H9 (cell line): Measurements from ENCODE around the gene ACOT8. TPM values are rescaled to one million over a fixed set of nuclear protein-coding genes. Genes with fewer than 3 reads are reported as not detected.

Experiments
- DNase-seq: peaks from one replicate; pipeline ENCODE4 v3.0.0-alpha.2; 2017
- H2AFZ ChIP-seq: one replicate; pipeline ENCODE4 v1.6.1; 2013; ENCODE audit warnings: mild to moderate bottlenecking, low read length, control low read depth, moderate library complexity
- H2AK5ac ChIP-seq: 2 replicates; pipeline ENCODE4 v1.6.1; 2013; ENCODE audit warnings: low read length, control low read depth, mixed read lengths; ENCODE audit not compliant: insufficient read length
- H2BK120ac ChIP-seq: one replicate; pipeline ENCODE4 v1.6.1; 2013; ENCODE audit warnings: low read depth, mild to moderate bottlenecking, low read length, control low read depth, inconsistent platforms; ENCODE audit not compliant: poor library complexity, severe bottlenecking
- H2BK12ac ChIP-seq: 2 replicates; pipeline ENCODE4 v1.6.1; 2013; ENCODE audit warnings: low read length, control low read depth, mixed read lengths, low read depth; ENCODE audit not compliant: insufficient read length
- H2BK15ac ChIP-seq: 2 replicates; pipeline ENCODE4 v1.6.1; 2013; ENCODE audit warnings: low read depth, low read length, control low read depth
- H2BK20ac ChIP-seq: one replicate; pipeline ENCODE4 v1.6.1; 2013; ENCODE audit warnings: low read depth, mild to moderate bottlenecking, low read length, control low read depth, inconsistent platforms; ENCODE audit not compliant: poor library complexity, severe bottlenecking
- H2BK5ac ChIP-seq: 2 replicates; pipeline ENCODE4 v1.6.1; 2013; ENCODE audit warnings: low read length, control low read depth, mixed read lengths; ENCODE audit not compliant: insufficient read length
- H3K14ac ChIP-seq: 2 replicates; pipeline ENCODE4 v1.6.1; 2013; ENCODE audit warnings: low read length, control low read depth; ENCODE audit not compliant: insufficient read depth
- H3K18ac ChIP-seq: 2 replicates; pipeline ENCODE4 v1.6.1; 2013; ENCODE audit warnings: low read depth, mild to moderate bottlenecking, mixed read lengths, low read length, control low read depth; ENCODE audit not compliant: insufficient read length
- H3K23ac ChIP-seq: 2 replicates; pipeline ENCODE4 v1.6.1; 2013; ENCODE audit warnings: low read length, control low read depth, mixed read lengths, low read depth; ENCODE audit not compliant: insufficient read length
- H3K23me2 ChIP-seq: 2 replicates; pipeline ENCODE4 v1.6.1; 2013; ENCODE audit warnings: low read depth, mild to moderate bottlenecking, mixed read lengths, low read length, control low read depth; ENCODE audit not compliant: insufficient read length, poor library complexity, severe bottlenecking
- H3K27ac ChIP-seq: 2 replicates; pipeline ENCODE4 v1.5.1; 2013; ENCODE audit warnings: low read length, control low read depth, mixed read lengths, low read depth; ENCODE audit not compliant: insufficient read length
- H3K27me3 ChIP-seq: 2 replicates; pipeline ENCODE4 v1.6.1; 2013; ENCODE audit warnings: low read length, control low read depth, inconsistent platforms; ENCODE audit not compliant: insufficient read depth
- H3K4ac ChIP-seq: 2 replicates; pipeline ENCODE4 v1.6.1; 2013; ENCODE audit warnings: low read depth, mild to moderate bottlenecking, control low read depth, inconsistent platforms, low read length, moderate library complexity
- H3K4me1 ChIP-seq: 2 replicates; pipeline ENCODE4 v1.6.1; 2013; ENCODE audit warnings: low read length, control low read depth, inconsistent platforms; ENCODE audit not compliant: insufficient read depth
- H3K4me2 ChIP-seq: 2 replicates; pipeline ENCODE4 v1.6.1; 2013; ENCODE audit warnings: low read length, control low read depth, mixed read lengths; ENCODE audit not compliant: insufficient read length, insufficient read depth
- H3K56ac ChIP-seq: 2 replicates; pipeline ENCODE4 v1.6.1; 2013; ENCODE audit warnings: low read depth, mild to moderate bottlenecking, mixed read lengths, low read length, control low read depth; ENCODE audit not compliant: insufficient read length
- H3K79me1 ChIP-seq: 2 replicates; pipeline ENCODE4 v1.6.1; 2013; ENCODE audit warnings: low read depth, mild to moderate bottlenecking, moderate library complexity, low read length, control low read depth, inconsistent platforms; ENCODE audit not compliant: insufficient read depth, poor library complexity, severe bottlenecking
- H3K79me2 ChIP-seq: 2 replicates; pipeline ENCODE4 v1.6.1; 2013; ENCODE audit warnings: low read length, control low read depth, inconsistent platforms; ENCODE audit not compliant: insufficient read depth
- H3K9ac ChIP-seq: 2 replicates; pipeline ENCODE4 v1.6.1; 2013; ENCODE audit warnings: low read length, control low read depth, mixed read lengths; ENCODE audit not compliant: insufficient read length; ENCODE audit errors: extremely low read depth
- H3K9me3 ChIP-seq: one replicate; pipeline ENCODE4 v1.6.1; 2013; ENCODE audit warnings: low read depth, low read length, inconsistent platforms; ENCODE audit not compliant: control insufficient read depth
- H3T11ph ChIP-seq: one replicate; pipeline ENCODE4 v1.6.1; 2013; ENCODE audit warnings: mild to moderate bottlenecking, low read length, control low read depth, inconsistent platforms
- H4K20me1 ChIP-seq: one replicate; pipeline ENCODE4 v1.6.1; 2013; ENCODE audit not compliant: control insufficient read depth, insufficient read length, insufficient read depth
- H4K5ac ChIP-seq: 2 replicates; pipeline ENCODE4 v1.6.1; 2013; ENCODE audit warnings: low read depth, mild to moderate bottlenecking, mixed read lengths, low read length, control low read depth; ENCODE audit not compliant: insufficient read length
- H4K8ac ChIP-seq: replicated peaks from 2 replicates; pipeline ENCODE4 v1.6.1; 2013; ENCODE audit warnings: low read length, control low read depth, mixed read lengths, low read depth; ENCODE audit not compliant: insufficient read length
- H4K91ac ChIP-seq: 2 replicates; pipeline ENCODE4 v1.6.1; 2013; ENCODE audit warnings: low read depth, mild to moderate bottlenecking, moderate library complexity, mixed read lengths, low read length, control low read depth; ENCODE audit not compliant: insufficient read length
- H3K27ac Mint-ChIP-seq, 3 experiments: 2 replicates in 2 of 3; 3 replicates in 1 of 3; pipeline ENCODE4 v1.8.0; 2020 to 2021; ENCODE audit warnings: mixed read lengths in 3 of 3, mild to moderate bottlenecking in 1 of 3, moderate library complexity in 1 of 3
- H3K27me3 Mint-ChIP-seq: 2 replicates; pipeline ENCODE4 v1.8.0; 2021; ENCODE audit warnings: low read depth, mild to moderate bottlenecking, moderate library complexity, mixed read lengths
- H3K36me3 Mint-ChIP-seq, 3 experiments: 2 replicates in 2 of 3; 3 replicates in 1 of 3; pipeline ENCODE4 v1.8.0; 2020 to 2021; ENCODE audit warnings: low read depth in 3 of 3, mixed read lengths in 3 of 3; ENCODE audit not compliant: insufficient read depth in 1 of 3
- H3K4me1 Mint-ChIP-seq, 2 experiments: 2 replicates each; pipeline ENCODE4 v1.8.0; 2020; ENCODE audit warnings: mixed read lengths in 2 of 2
- H3K4me3 Mint-ChIP-seq, 2 experiments: 2 replicates in 1 of 2; 3 replicates in 1 of 2; pipeline ENCODE4 v1.8.0; 2020 to 2021; ENCODE audit warnings: mild to moderate bottlenecking in 2 of 2, mixed read lengths in 2 of 2, moderate library complexity in 1 of 2
- H3K9me3 Mint-ChIP-seq, 2 experiments: 2 replicates in 1 of 2; 3 replicates in 1 of 2; pipeline ENCODE4 v1.8.0; 2020; ENCODE audit warnings: mild to moderate bottlenecking in 2 of 2, mixed read lengths in 2 of 2, moderate library complexity in 1 of 2
- CTCF ChIP-seq: fragments of 200-600 bp; sonication (generic); conservative IDR thresholded peaks from 3 replicates; pipeline ENCODE4 v1.8.0; 2021; ENCODE audit warnings: antibody characterized with exemption, mild to moderate bottlenecking
- WGBS: extraction: QIAGEN DNeasy Blood & Tissue Kit; methylation state at CpG from one replicate; pipeline ENCODE4 v1.1.7; 2013; ENCODE audit warnings: missing lambda C conversion rate, low lambda C conversion rate, mixed read lengths; ENCODE audit not compliant: insufficient read length; ENCODE audit errors: extremely low coverage; 5-methylcytosine and 5-hydroxymethylcytosine counted together
- total RNA-seq: library from RNA; stranded (reverse); gene quantifications from 2 replicates; pipeline ENCODE4 v1.2.1, GENCODE V29; 2021

Gene ACOT8
- total RNA-seq, 1 experiment from 2014 or later = 26.7 TPM

DNA sequence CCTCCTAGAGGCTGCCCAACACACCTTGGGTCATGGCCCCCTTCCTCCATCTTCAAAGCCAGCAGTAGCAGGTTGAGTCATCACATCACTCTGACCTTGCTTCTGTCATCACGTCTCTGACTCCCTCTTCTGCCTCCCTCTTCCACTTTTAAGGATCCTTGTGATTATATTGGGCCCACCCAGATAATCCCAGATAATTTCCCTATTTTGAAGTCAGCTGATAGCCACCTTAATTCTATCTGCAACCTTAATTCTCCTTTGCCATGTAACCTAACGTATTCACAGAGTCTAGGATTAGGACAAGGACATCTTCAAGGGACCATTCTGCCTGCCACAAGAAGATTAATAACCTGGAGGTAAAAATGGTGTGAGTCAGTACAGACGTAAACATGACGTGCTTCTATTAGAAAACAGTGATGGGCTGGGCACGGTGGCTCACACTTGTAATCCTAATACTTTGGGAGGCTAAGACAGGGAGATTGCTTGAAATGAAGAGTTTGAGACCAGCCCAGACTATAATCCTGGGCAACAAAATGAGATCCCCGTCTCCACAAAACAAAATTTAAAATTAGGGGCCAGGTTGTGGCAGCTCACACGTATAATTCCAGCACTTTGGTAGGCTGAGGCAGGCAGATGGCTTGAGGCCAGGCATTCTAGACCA, 3.5 kb upstream of the ACOT8 start:
- Mint-ChIP-seq H3K4me3 (no peak overlapping the region; a peak in 1 of 5 replicates), H3K4me1 (peaks cover 26 to 29% of the 10 kb centered on the region in 2 experiments), H3K9me3 (no peaks in the 10 kb centered on the region), H3K27ac (no peak overlapping the region; a peak in 1 of 7 replicates), H3K36me3 (peaks cover 0 to 7% (median 2%) of the 10 kb centered on the region in 3 experiments; a peak in 3 of 7 replicates), H3K27me3 (no peaks in the 10 kb centered on the region)
- no peak overlapping the region for H2BK12ac ChIP-seq
- no peak overlapping the region for H4K5ac ChIP-seq
- H2BK120ac ChIP-seq = no peak overlapping the region
- no peak overlapping the region for H4K91ac ChIP-seq
- peaks cover 5% of the 10 kb centered on the region for H3K23me2 ChIP-seq
- peaks cover 2% of the 10 kb centered on the region for H4K20me1 ChIP-seq
- no peak overlapping the region for H3K9ac ChIP-seq
- no peak overlapping the region; the same call in 1 of the 2 replicates for H2BK15ac ChIP-seq
- peaks cover 2% of the 10 kb centered on the region; the same call in 1 of the 2 replicates for H3K4me1 ChIP-seq
- H3K18ac ChIP-seq = no peak overlapping the region
- no peak overlapping the region for H3K27ac ChIP-seq
- no peak overlapping the region for H2BK5ac ChIP-seq
- WGBS = no CpG with 5 or more reads among the region's 7 CpGs
- no peak overlapping the region for H4K8ac ChIP-seq
- H3K56ac ChIP-seq = no peak overlapping the region
- no peaks in the 10 kb centered on the region for H3K9me3 ChIP-seq
- no peak overlapping the region for H2BK20ac ChIP-seq
- TF ChIP-seq CTCF = no peak
- H3K4ac ChIP-seq = no peak overlapping the region
- no peak overlapping the region for H3K23ac ChIP-seq
- DNase-seq = no peak
- H3T11ph ChIP-seq = no peak overlapping the region
- no peaks in the 10 kb centered on the region for H3K27me3 ChIP-seq
- peaks cover 3% of the 10 kb centered on the region; the same call in 1 of the 2 replicates for H3K79me2 ChIP-seq
- H3K14ac ChIP-seq = no peak overlapping the region
- no peak overlapping the region for H3K4me2 ChIP-seq
- H2AK5ac ChIP-seq = no peak overlapping the region
- no peaks in the 10 kb centered on the region for H3K79me1 ChIP-seq
- no peak overlapping the region for H2AFZ ChIP-seq
